SK-N-SH (cell line): ENCODE data around the gene PTBP1.

Experiments used
- CTCF ChIP-seq: fragments of 200-600 bp; sonication (generic); IDR thresholded peaks from 2 replicates; pipeline ENCODE4 v1.6.1; 2017; ENCODE audit warnings: antibody characterized with exemption, mild to moderate bottlenecking, moderate library complexity
- POLR2AphosphoS5 ChIP-seq: IDR thresholded peaks from 2 replicates; pipeline ENCODE4 v1.6.1; 2012; ENCODE audit warnings: low read depth, low read length
- TEAD4 ChIP-seq: IDR thresholded peaks from 2 replicates; pipeline ENCODE4 v1.4.0; 2012; ENCODE audit warnings: mild to moderate bottlenecking, borderline replicate concordance; ENCODE audit not compliant: insufficient read depth

GRCh38 chr19:791007-791566 is 6.2 kb upstream of the PTBP1 start:
- TF ChIP-seq POLR2AphosphoS5 (no peak), CTCF (no peak), TEAD4 (no peak)
